GM23338 (cell line): ENCODE results near the gene NPHP4. TPM values are rescaled to one million over a fixed set of nuclear protein-coding genes. Genes with fewer than 3 reads are reported as not detected.

Source experiments
- ATAC-seq: fragments of 200-7000 bp; cut with Tn5 transposase; 3 replicates; pipeline ENCODE4 v1.9.1; 2020
- DNase-seq: peaks from one replicate; pipeline ENCODE4 v3.0.0-alpha.2; 2015; ENCODE audit warnings: low spot score
- H2AFZ ChIP-seq: fragments of 200-600 bp; sonication (generic); 2 replicates; pipeline ENCODE4 v1.8.0; 2016; ENCODE audit warnings: antibody characterized with exemption, mild to moderate bottlenecking, moderate library complexity
- H3F3A ChIP-seq: fragments of 200-600 bp; sonication (generic); replicated peaks from 2 replicates; pipeline ENCODE4 v1.8.0; 2017; ENCODE audit warnings: antibody characterized with exemption, mixed run types, low read depth
- H3K27ac ChIP-seq: fragments of 200-600 bp; sonication (generic); 2 replicates; pipeline ENCODE4 v1.6.1; 2016; ENCODE audit warnings: low read depth
- H3K27me3 ChIP-seq: fragments of 200-600 bp; sonication (generic); 2 replicates; pipeline ENCODE4 v1.8.0; 2016; ENCODE audit warnings: mild to moderate bottlenecking, mixed run types, moderate library complexity; ENCODE audit not compliant: insufficient read depth
- H3K36me3 ChIP-seq: fragments of 200-600 bp; sonication (generic); 2 replicates; pipeline ENCODE4 v1.8.0; 2016; ENCODE audit warnings: mild to moderate bottlenecking; ENCODE audit not compliant: insufficient read depth
- H3K4me1 ChIP-seq: fragments of 200-600 bp; sonication (generic); 2 replicates; pipeline ENCODE4 v1.8.0; 2016; ENCODE audit warnings: mild to moderate bottlenecking, moderate library complexity; ENCODE audit not compliant: insufficient read depth
- H3K4me2 ChIP-seq: fragments of 200-600 bp; sonication (generic); 2 replicates; pipeline ENCODE4 v1.7.1; 2017; ENCODE audit warnings: mixed run types
- H3K4me3 ChIP-seq: fragments of 200-600 bp; sonication (generic); 2 replicates; pipeline ENCODE4 v1.6.1; 2016; ENCODE audit warnings: mixed run types
- H3K79me2 ChIP-seq: fragments of 200-600 bp; sonication (generic); replicated peaks from 2 replicates; pipeline ENCODE4 v1.8.0; 2017; ENCODE audit warnings: mild to moderate bottlenecking; ENCODE audit not compliant: insufficient read depth
- H3K9me2 ChIP-seq: fragments of 200-600 bp; sonication (generic); 2 replicates; pipeline ENCODE4 v1.8.0; 2017; ENCODE audit not compliant: insufficient read depth
- H4K20me1 ChIP-seq: fragments of 200-600 bp; sonication (generic); replicated peaks from 2 replicates; pipeline ENCODE4 v1.8.0; 2017; ENCODE audit warnings: mild to moderate bottlenecking; ENCODE audit not compliant: insufficient read depth
- H3K27ac Mint-ChIP-seq: 2 replicates; pipeline ENCODE4 v1.8.0; 2020; ENCODE audit warnings: inconsistent platforms, mild to moderate bottlenecking, moderate library complexity, mixed read lengths
- H3K27me3 Mint-ChIP-seq: 3 replicates; pipeline ENCODE4 v1.8.0; 2022; ENCODE audit warnings: low read depth, mild to moderate bottlenecking, moderate library complexity, mixed read lengths, inconsistent platforms; ENCODE audit not compliant: insufficient read depth, poor library complexity
- H3K36me3 Mint-ChIP-seq: 3 replicates; pipeline ENCODE4 v1.8.0; 2021; ENCODE audit warnings: low read depth, mild to moderate bottlenecking, inconsistent platforms, moderate library complexity, mixed read lengths
- H3K4me1 Mint-ChIP-seq: 3 replicates; pipeline ENCODE4 v1.8.0; 2020; ENCODE audit warnings: mild to moderate bottlenecking, inconsistent platforms, mixed read lengths
- H3K4me3 Mint-ChIP-seq: 3 replicates; pipeline ENCODE4 v1.8.0; 2021; ENCODE audit warnings: moderate library complexity, mild to moderate bottlenecking, inconsistent platforms, mixed read lengths
- H3K9me3 Mint-ChIP-seq: 3 replicates; pipeline ENCODE4 v1.8.0; 2020; ENCODE audit warnings: moderate library complexity, mild to moderate bottlenecking, inconsistent platforms, mixed read lengths
- CREB1 ChIP-seq: fragments of 250-450 bp; sonication (Bioruptor Pico); IDR thresholded peaks from 2 replicates; pipeline ENCODE4 v1.5.0; 2020; ENCODE audit warnings: low read depth, mild to moderate bottlenecking, moderate library complexity
- CTCF ChIP-seq, 2 experiments: fragments of 200-600 bp in 1 of 2; sonication (generic) in 1 of 2; conservative IDR thresholded peaks; 2 replicates each; pipeline versions ENCODE4 v1.5.1 to v1.6.1; 2016 to 2017; ENCODE audit warnings: antibody characterized with exemption in 2 of 2, low read depth in 2 of 2, mild to moderate bottlenecking in 2 of 2, moderate library complexity in 1 of 2
- EZH2 ChIP-seq: fragments of 200-600 bp; sonication (generic); IDR thresholded peaks from one replicate; pipeline ENCODE4 v1.8.0; 2017; ENCODE audit warnings: antibody characterized with exemption, mild to moderate bottlenecking, low read depth; ENCODE audit not compliant: unreplicated experiment
- EZH2phosphoT487 ChIP-seq: fragments of 200-600 bp; sonication (generic); IDR thresholded peaks from one replicate; pipeline ENCODE4 v1.8.1; 2018; ENCODE audit warnings: antibody characterized with exemption; ENCODE audit not compliant: unreplicated experiment
- NANOG ChIP-seq: IDR thresholded peaks from 2 replicates; pipeline ENCODE4 v1.6.1; 2016; ENCODE audit warnings: antibody characterized with exemption, borderline replicate concordance
- POLR2AphosphoS5 ChIP-seq: IDR thresholded peaks from 2 replicates; pipeline ENCODE4 v1.6.1; 2016; ENCODE audit warnings: antibody characterized with exemption, low read depth
- STAT1 ChIP-seq: IDR thresholded peaks from one replicate; pipeline ENCODE4 v1.6.1; 2016; ENCODE audit warnings: antibody characterized with exemption; ENCODE audit not compliant: unreplicated experiment
- ZNF114 ChIP-seq: fragments of 250-450 bp; sonication (Bioruptor Pico); IDR thresholded peaks from 2 replicates; pipeline ENCODE4 v1.5.0; 2020; ENCODE audit warnings: mild to moderate bottlenecking, moderate library complexity
- ZNF331 ChIP-seq: fragments of 250-450 bp; sonication (Bioruptor Pico); IDR thresholded peaks from 2 replicates; pipeline ENCODE4 v1.5.0; 2020; ENCODE audit warnings: low read depth, mild to moderate bottlenecking, moderate library complexity
- ZNF462 ChIP-seq: fragments of 250-450 bp; sonication (Bioruptor Pico); IDR thresholded peaks from 2 replicates; pipeline ENCODE4 v1.5.0; 2020; ENCODE audit warnings: mild to moderate bottlenecking, moderate library complexity
- polyA plus RNA-seq: library from polyadenylated mRNA; unstranded; fragments of >200 nt; fragmentation: Nextera tagmentation; extraction: Ambion mirVana; gene quantifications from 2 replicates; pipeline ENCODE4 v1.2.1, GENCODE V29; 2016
- total RNA-seq: library from RNA; depleted of rRNA; stranded (reverse); fragments of >200 nt; shearing (Covaris generic); gene quantifications from 2 replicates; pipeline ENCODE4 v1.2.3, GENCODE V29; 2014

The NPHP4 gene
- total and polyA plus RNA-seq, 2 experiments from 2014 or later: 2.5 to 12.4 TPM

- Mint-ChIP-seq H3K27me3 (peaks cover 4% of the 10 kb centered on the region), H3K36me3 (peaks cover 31% of the 10 kb centered on the region), H3K9me3 (peaks cover 8% of the 10 kb centered on the region; the same call in 2 of the 3 replicates), H3K4me3 (no peak overlapping the region), H3K4me1 (no peaks in the 10 kb centered on the region), H3K27ac (no peak overlapping the region; the same call in 1 of the 2 replicates)
- no peaks in the 10 kb centered on the region for H4K20me1 ChIP-seq
- no peak overlapping the region for H2AFZ ChIP-seq
- no peak overlapping the region for H3K4me2 ChIP-seq
- no peaks in the 10 kb centered on the region for H3F3A ChIP-seq
- H3K36me3 ChIP-seq: no peaks in the 10 kb centered on the region
- no peak overlapping the region for H3K4me3 ChIP-seq
- no peak for DNase-seq
- no peaks in the 10 kb centered on the region for H3K79me2 ChIP-seq
- no peaks in the 10 kb centered on the region for H3K4me1 ChIP-seq
- no peaks in the 10 kb centered on the region for H3K9me2 ChIP-seq
- TF ChIP-seq CTCF (conservative IDR thresholded peaks at IDR 0.05; ENCODE audit: low read depth in 2 of 2) (no peak), STAT1 (no peak), EZH2 (no peak), POLR2AphosphoS5 (no peak), ZNF331 (CRISPR knock-in tag) (peak; percentile 76), EZH2phosphoT487 (no peak)
- H3K27ac ChIP-seq: no peak overlapping the region
- ATAC-seq: no peak
- H3K27me3 ChIP-seq: no peaks in the 10 kb centered on the region
Observed at GRCh38 chr1:5879421-5879820, 112.8 kb downstream of the NPHP4 start.

- H3K27ac Mint-ChIP-seq: no peak overlapping the region
- TF ChIP-seq CTCF (conservative IDR thresholded peaks at IDR 0.05; ENCODE audit: low read depth in 2 of 2) (no peak), ZNF331 (CRISPR knock-in tag) (no peak), NANOG (no peak), STAT1 (no peak), CREB1 (CRISPR knock-in tag) (no peak), ZNF462 (CRISPR knock-in tag) (no peak), EZH2phosphoT487 (no peak), ZNF114 (no peak), POLR2AphosphoS5 (no peak), EZH2 (no peak)
Observed at GRCh38 chr1:5878971-5879370, 113.3 kb downstream of the NPHP4 start.

More at GRCh38 chr1:5878971-5879370, 113.3 kb downstream of the NPHP4 start:
- H3K27ac ChIP-seq: no peak overlapping the region
- H3K4me1 ChIP-seq: no peaks in the 10 kb centered on the region
- DNase-seq: no peak
- H3F3A ChIP-seq: no peaks in the 10 kb centered on the region
- no peak overlapping the region for H3K4me3 ChIP-seq
- Mint-ChIP-seq H3K27me3 (peaks cover 4% of the 10 kb centered on the region), H3K4me1 (no peaks in the 10 kb centered on the region), H3K4me3 (no peak overlapping the region), H3K9me3 (peaks cover 8% of the 10 kb centered on the region; the same call in 2 of the 3 replicates), H3K36me3 (peaks cover 31% of the 10 kb centered on the region)
- no peak overlapping the region for H2AFZ ChIP-seq
- no peaks in the 10 kb centered on the region for H3K36me3 ChIP-seq
- no peak for ATAC-seq
- H3K79me2 ChIP-seq: no peaks in the 10 kb centered on the region
- H3K9me2 ChIP-seq: no peaks in the 10 kb centered on the region
- no peaks in the 10 kb centered on the region for H4K20me1 ChIP-seq
- H3K4me2 ChIP-seq: no peak overlapping the region
- no peaks in the 10 kb centered on the region for H3K27me3 ChIP-seq
